H1 (cell line): Measurements from ENCODE around the gene CEACAM7. TPM values are rescaled to one million over a fixed set of nuclear protein-coding genes. Genes with fewer than 3 reads are reported as not detected.

Experiments
- CTCF ChIA-PET: fragments of 300-600 bp; sonication (Branson Sonifier 250); formaldehyde crosslinking; loops from one replicate; lab custom pipeline; 2021; ENCODE audit not compliant: partially characterized antibody; lab: Charles Lee
- POLR2A ChIA-PET: fragments of 300-600 bp; sonication (Branson Sonifier 250); formaldehyde crosslinking; loops from one replicate; lab custom pipeline; 2021; ENCODE audit warnings: inconsistent platforms; ENCODE audit not compliant: partially characterized antibody; lab: Charles Lee
- DNase-seq, 2 experiments: peaks; one replicate each; pipeline versions ENCODE4 v3.0.0 to v3.0.0-alpha.2; 2010 to 2022; ENCODE audit warnings: low spot score in 2 of 2, low read depth in 1 of 2, mixed read lengths in 1 of 2
- FAIRE-seq: peaks from 2 replicates; lab custom pipeline; 2011; peaks lifted over from hg19 to GRCh38; lab: Jason Lieb, UNC
- H2AFZ ChIP-seq: 2 replicates; pipeline ENCODE4 v1.8.1; 2012; ENCODE audit warnings: low read length, inconsistent platforms
- H2AK5ac ChIP-seq: 2 replicates; pipeline ENCODE4 v1.6.1; 2013; ENCODE audit warnings: low read depth, low read length
- H2BK120ac ChIP-seq: replicated peaks from 2 replicates; pipeline ENCODE3; 2013; ENCODE audit warnings: low read depth, low read length, inconsistent platforms
- H2BK12ac ChIP-seq: 2 replicates; pipeline ENCODE4 v1.6.1; 2013; ENCODE audit warnings: low read depth, low read length
- H2BK15ac ChIP-seq: 2 replicates; pipeline ENCODE4 v1.6.1; 2013; ENCODE audit warnings: low read length
- H2BK20ac ChIP-seq: 2 replicates; pipeline ENCODE4 v1.6.1; 2013; ENCODE audit warnings: low read length
- H2BK5ac ChIP-seq: 2 replicates; pipeline ENCODE4 v1.6.1; 2013; ENCODE audit warnings: low read depth, low read length
- H3K14ac ChIP-seq: 2 replicates; pipeline ENCODE4 v1.6.1; 2013; ENCODE audit warnings: inconsistent platforms; ENCODE audit not compliant: insufficient read length
- H3K18ac ChIP-seq: 2 replicates; pipeline ENCODE4 v1.6.1; 2013; ENCODE audit warnings: low read length; ENCODE audit errors: extremely low read depth
- H3K23ac ChIP-seq: 2 replicates; pipeline ENCODE4 v1.6.1; 2013; ENCODE audit warnings: inconsistent platforms; ENCODE audit not compliant: insufficient read length
- H3K23me2 ChIP-seq: 2 replicates; pipeline ENCODE4 v1.6.1; 2013; ENCODE audit warnings: low read depth, low read length
- H3K27ac ChIP-seq: 2 replicates; pipeline ENCODE4 v1.6.1; 2011; ENCODE audit warnings: low read depth, low read length, inconsistent platforms
- H3K27me3 ChIP-seq, 4 experiments: replicated peaks in 1 of 4; 1 replicate in 1 of 4; 2 replicates in 3 of 4; pipeline versions ENCODE4 v1.6.1 to v1.8.1; 2011 to 2013; ENCODE audit warnings: low read length in 3 of 4, mild to moderate bottlenecking in 3 of 4, inconsistent platforms in 2 of 4, mixed read lengths in 2 of 4, moderate library complexity in 1 of 4; ENCODE audit not compliant: control insufficient read depth in 3 of 4, insufficient read depth in 3 of 4; ENCODE audit errors: extremely low read depth in 1 of 4
- H3K36me3 ChIP-seq, 4 experiments: 2 replicates each; pipeline versions ENCODE4 v1.6.1 to v1.8.1; 2011 to 2013; ENCODE audit warnings: mild to moderate bottlenecking in 4 of 4, low read length in 3 of 4, moderate library complexity in 2 of 4, control low read depth in 1 of 4, inconsistent platforms in 1 of 4; ENCODE audit not compliant: insufficient read depth in 4 of 4, control insufficient read depth in 2 of 4
- H3K4ac ChIP-seq: replicated peaks from 2 replicates; pipeline ENCODE3; 2013; ENCODE audit warnings: low read length, low read depth, mixed read lengths, inconsistent platforms; ENCODE audit not compliant: insufficient read length
- H3K4me1 ChIP-seq, 4 experiments: replicated peaks in 1 of 4; 1 replicate in 1 of 4; 2 replicates in 3 of 4; pipeline versions ENCODE4 v1.6.1 to v1.8.1; 2011 to 2013; ENCODE audit warnings: low read length in 3 of 4, inconsistent platforms in 2 of 4, mixed read lengths in 1 of 4; ENCODE audit not compliant: insufficient read depth in 4 of 4, control insufficient read depth in 3 of 4
- H3K4me2 ChIP-seq, 2 experiments: 2 replicates each; pipeline versions ENCODE4 v1.6.1 to v1.8.1; 2011 to 2013; ENCODE audit warnings: low read depth in 2 of 2, low read length in 2 of 2, control low read depth in 1 of 2, inconsistent platforms in 1 of 2, mild to moderate bottlenecking in 1 of 2; ENCODE audit not compliant: insufficient read depth in 1 of 2
- H3K4me3 ChIP-seq, 4 experiments: fragments of 200-600, 300-600 bp in 1 of 4; sonication (generic), shearing (Covaris generic), sonication (Bioruptor Twin) in 1 of 4; 2 replicates each; pipeline versions ENCODE4 v1.5.1 to v1.8.1; 2011 to 2016; ENCODE audit warnings: low read length in 4 of 4, low read depth in 3 of 4, control low read depth in 2 of 4, inconsistent platforms in 2 of 4, mild to moderate bottlenecking in 2 of 4, mixed read lengths in 1 of 4, moderate library complexity in 1 of 4; ENCODE audit not compliant: insufficient read depth in 2 of 4; ENCODE audit errors: extremely low read depth in 1 of 4
- H3K56ac ChIP-seq: replicated peaks from 2 replicates; pipeline ENCODE3; 2013; ENCODE audit warnings: low read depth, mild to moderate bottlenecking, mixed read lengths, low read length, inconsistent platforms; ENCODE audit not compliant: insufficient read length
- H3K79me1 ChIP-seq: 2 replicates; pipeline ENCODE4 v1.6.1; 2013; ENCODE audit warnings: low read depth, low read length, control low read depth
- H3K79me2 ChIP-seq, 2 experiments: 2 replicates each; pipeline versions ENCODE4 v1.6.1 to v1.8.1; 2012 to 2013; ENCODE audit warnings: low read length in 2 of 2, mild to moderate bottlenecking in 2 of 2, inconsistent platforms in 1 of 2; ENCODE audit not compliant: insufficient read depth in 2 of 2, control insufficient read depth in 1 of 2
- H3K9ac ChIP-seq, 4 experiments: replicated peaks in 1 of 4; 1 replicate in 1 of 4; 2 replicates in 3 of 4; pipeline versions ENCODE4 v1.6.1 to v1.8.1; 2011 to 2013; ENCODE audit warnings: low read depth in 3 of 4, low read length in 3 of 4, control low read depth in 2 of 4, mild to moderate bottlenecking in 2 of 4, moderate library complexity in 2 of 4, inconsistent platforms in 1 of 4; ENCODE audit errors: extremely low read depth in 1 of 4
- H3K9me3 ChIP-seq, 2 experiments: 2 replicates each; pipeline versions ENCODE4 v1.6.1 to v1.8.1; 2012 to 2013; ENCODE audit warnings: mild to moderate bottlenecking in 2 of 2, moderate library complexity in 2 of 2, control low read depth in 1 of 2, inconsistent platforms in 1 of 2, low read depth in 1 of 2, low read length in 1 of 2, mixed read lengths in 1 of 2; ENCODE audit not compliant: insufficient read depth in 2 of 2
- H4K20me1 ChIP-seq, 2 experiments: replicated peaks in 1 of 2; 2 replicates each; pipeline versions ENCODE3 to v1.8.1; 2011 to 2013; ENCODE audit warnings: inconsistent platforms in 2 of 2, low read length in 2 of 2, mild to moderate bottlenecking in 1 of 2; ENCODE audit not compliant: insufficient read depth in 2 of 2, control insufficient read depth in 1 of 2
- H4K5ac ChIP-seq: 2 replicates; pipeline ENCODE4 v1.6.1; 2013; ENCODE audit warnings: low read length, low read depth, mixed read lengths, inconsistent platforms; ENCODE audit not compliant: insufficient read length
- H4K8ac ChIP-seq: 2 replicates; pipeline ENCODE4 v1.8.0; 2013; ENCODE audit warnings: mild to moderate bottlenecking, moderate library complexity, low read length, inconsistent platforms; ENCODE audit not compliant: insufficient read depth; ENCODE audit errors: extremely low read depth
- H4K91ac ChIP-seq: replicated peaks from 2 replicates; pipeline ENCODE3; 2013; ENCODE audit warnings: low read length, mixed read lengths, inconsistent platforms; ENCODE audit not compliant: insufficient read length
- ASH2L ChIP-seq: fragments of 200-600, 300-600 bp; sonication (generic); IDR thresholded peaks from one replicate; pipeline ENCODE4 v1.7.1; 2017; ENCODE audit warnings: low read length
- ATF2 ChIP-seq: IDR thresholded peaks from 2 replicates; pipeline ENCODE4 v1.6.1; 2012; ENCODE audit warnings: low read length, inconsistent platforms
- CHD1 ChIP-seq: IDR thresholded peaks from 2 replicates; pipeline ENCODE4 v1.6.1; 2012; ENCODE audit warnings: low read depth, low read length, improper control_type of control experiment
- CTCF ChIP-seq, 3 experiments: IDR thresholded peaks; 1 replicate in 2 of 3; 2 replicates in 1 of 3; pipeline versions ENCODE4 v1.5.1 to v1.6.1; 2011; ENCODE audit warnings: low read length in 3 of 3, mild to moderate bottlenecking in 3 of 3, inconsistent platforms in 2 of 3, low read depth in 1 of 3, moderate library complexity in 1 of 3; ENCODE audit not compliant: insufficient read depth in 1 of 3; ENCODE audit errors: control extremely low read depth in 1 of 3
- GTF2F1 ChIP-seq: IDR thresholded peaks from 2 replicates; pipeline ENCODE4 v1.6.1; 2012; ENCODE audit warnings: low read depth, low read length, improper control_type of control experiment, borderline replicate concordance
- KDM5A ChIP-seq: fragments of 200-600 bp; IDR thresholded peaks from 2 replicates; pipeline ENCODE4 v1.7.1; 2012; ENCODE audit warnings: mild to moderate bottlenecking, low read length, inconsistent platforms, mixed read lengths
- RAD21 ChIP-seq, 2 experiments: IDR thresholded peaks in 1 of 2; conservative IDR thresholded peaks in 1 of 2; 2 replicates each; pipeline ENCODE4 v1.6.1; 2011; ENCODE audit warnings: low read depth in 2 of 2, low read length in 2 of 2, improper control_type of control experiment in 1 of 2, inconsistent platforms in 1 of 2, mild to moderate bottlenecking in 1 of 2, moderate library complexity in 1 of 2
- SP1 ChIP-seq: IDR thresholded peaks from 2 replicates; pipeline ENCODE4 v1.6.1; 2011; ENCODE audit warnings: low read depth, low read length
- WGBS, 2 experiments: shearing (Covaris generic) in 1 of 2; methylation state at CpG; one replicate each; pipeline versions ENCODE4 v1.1.6 to v1.1.7; 2013 to 2015; ENCODE audit warnings: low lambda C conversion rate in 2 of 2, mixed read lengths in 2 of 2, inconsistent platforms in 1 of 2, low coverage in 1 of 2, missing lambda C conversion rate in 1 of 2; ENCODE audit not compliant: insufficient replicate concordance in 2 of 2, insufficient coverage in 1 of 2, insufficient read length in 1 of 2; ENCODE audit errors: extremely low coverage in 1 of 2, missing lambda C conversion rate in 1 of 2; 5-methylcytosine and 5-hydroxymethylcytosine counted together
- polyA plus RNA-seq, 7 experiments: library from polyadenylated mRNA; depleted of rRNA in 3 of 7; stranded (reverse) in 5 of 7; unstranded in 2 of 7; fragments of >200 nt in 5 of 7; fragments of 200-250 nt in 2 of 7; gene quantifications; 1 replicate in 5 of 7; 2 replicates in 1 of 7; 4 replicates in 1 of 7; pipeline versions ENCODE4 v1.2.1 to v1.2.3, GENCODE V29; 2011 to 2013; ENCODE audit warnings: missing spikeins in 2 of 7, mixed read lengths in 2 of 7
- total RNA-seq: library from RNA; stranded (reverse); fragmentation: NEBNext Ultra II Directional; extraction: Animal tissue kit (Norgen Biotek cat#: 25700); gene quantifications from 2 replicates; pipeline ENCODE4 v1.2.1, GENCODE V29; 2021

The CEACAM7 gene
- total and polyA plus RNA-seq, 2 of the 8 experiments (the other 6 are each of a cell fraction or from before 2014, with no cell fraction given), result not detected

GRCh38 chr19:41691268-41691970, 3.3 kb upstream of the CEACAM7 start:
- POLR2A ChIA-PET, result no interaction called here
- H4K5ac ChIP-seq, result no peak overlapping the region
- H3K79me2 ChIP-seq, result no peaks in the 10 kb centered on the region
- no peak overlapping the region for H3K9ac ChIP-seq
- no peaks in the 10 kb centered on the region for H4K20me1 ChIP-seq
- H3K56ac ChIP-seq, result no peak overlapping the region
- H4K91ac ChIP-seq, result no peak overlapping the region
- no peak overlapping the region for H2BK20ac ChIP-seq
- no peak overlapping the region for H2BK5ac ChIP-seq
- H3K14ac ChIP-seq, result no peak overlapping the region
- H3K23ac ChIP-seq, result no peak overlapping the region
- H3K36me3 ChIP-seq, result no peaks in the 10 kb centered on the region
- no peak overlapping the region for H3K4me2 ChIP-seq
- H3K79me1 ChIP-seq, result no peaks in the 10 kb centered on the region
- H2BK120ac ChIP-seq, result no peak overlapping the region
- no peaks in the 10 kb centered on the region for H3K4me1 ChIP-seq
- H2BK12ac ChIP-seq, result no peak overlapping the region
- FAIRE-seq (no peak), DNase-seq (peak in 1 of 2 experiments; percentile 58)
- H3K27ac ChIP-seq, result no peak overlapping the region
- CTCF ChIA-PET, result interaction anchor here (0.7 to 1.6 kb wide), 11 partner anchors 8 to 251 kb away, joined by 3 to 6 read pairs (median 3); no protein-coding TSS in a partner anchor
- whole genome bisulfite sequencing, 2 experiments, result 58% methylated on average over 20 of the region's 20 CpGs; no CpG with 5 or more reads in 1 of the 2 experiments
- H4K8ac ChIP-seq, result no peak overlapping the region
- no peaks in the 10 kb centered on the region for H3K23me2 ChIP-seq
- H3K18ac ChIP-seq, result no peak overlapping the region
- H2AFZ ChIP-seq, result no peak overlapping the region
- H3K27me3 ChIP-seq, result no peaks in the 10 kb centered on the region
- no peak overlapping the region for H2BK15ac ChIP-seq
- no peak overlapping the region for H3K4me3 ChIP-seq
- H3K9me3 ChIP-seq, result peaks cover 69 to 84% of the 10 kb centered on the region in 2 experiments
- no peak overlapping the region for H2AK5ac ChIP-seq
- no peak overlapping the region for H3K4ac ChIP-seq
- no peak for TF ChIP-seq ASH2L
- no peak for TF ChIP-seq SP1
- peak in 2 of 3 experiments; percentile 54 to 55; a peak in 3 of 4 replicates for TF ChIP-seq CTCF (IDR thresholded peaks at IDR 0.05; ENCODE audit: control extremely low read depth in 1 of 3, insufficient read depth in 1 of 3, low read depth in 1 of 3, low read length in 3 of 3)
- peak in 1 of 2 experiments; percentile 20; a peak in 3 of 4 replicates for TF ChIP-seq RAD21 (IDR thresholded peaks at IDR 0.05 in 1 of 2, conservative IDR thresholded peaks at IDR 0.05 in 1 of 2; ENCODE audit: low read depth in 2 of 2, low read length in 2 of 2)
- no peak for TF ChIP-seq GTF2F1
- TF ChIP-seq ATF2, result no peak
- TF ChIP-seq KDM5A, result no peak
- no peak for TF ChIP-seq CHD1
